PC-3 (cell line): Measurements from ENCODE around the gene SCAMP4. TPM values are rescaled to one million over a fixed set of nuclear protein-coding genes. Genes with fewer than 3 reads are reported as not detected.

Experiments
- ATAC-seq: fragments of 200-7000 bp; cut with Tn5 transposase; 2 replicates; pipeline ENCODE4 v1.9.1; 2020; ENCODE audit warnings: mild to moderate bottlenecking, moderate library complexity
- BruUV-seq: library from RNA; stranded (reverse); fragments of 400-500 nt; replicated peaks from 2 replicates; lab custom pipeline; 2021; lab: Mats Ljungman, UMichigan
- CTCF ChIA-PET: fragments of 300-600 bp; sonication (Branson Sonifier 250); formaldehyde crosslinking; loops from one replicate; lab custom pipeline; 2022; ENCODE audit warnings: antibody characterized with exemption; lab: Charles Lee
- POLR2A ChIA-PET: fragments of 300-600 bp; sonication (Branson Sonifier 250); formaldehyde crosslinking; loops from one replicate; lab custom pipeline; 2022; ENCODE audit warnings: antibody characterized with exemption; ENCODE audit not compliant: unreplicated experiment; lab: Charles Lee
- DNase-seq: peaks from one replicate; pipeline ENCODE4 v3.0.0-alpha.2; 2015
- H2AFZ ChIP-seq: fragments of 300-600 bp; sonication (generic); 2 replicates; pipeline ENCODE4 v1.6.0; 2016; ENCODE audit warnings: antibody characterized with exemption, low read length
- H3F3A ChIP-seq: fragments of 300-600 bp; sonication (generic); one replicate; pipeline ENCODE4 v1.6.0; 2017; ENCODE audit warnings: antibody characterized with exemption, low read length, control low read depth, mild to moderate bottlenecking; ENCODE audit not compliant: unreplicated experiment
- H3K27ac ChIP-seq: fragments of 300-600 bp; sonication (generic); 2 replicates; pipeline ENCODE4 v1.5.1; 2016; ENCODE audit warnings: mild to moderate bottlenecking, low read length
- H3K27me3 ChIP-seq: fragments of 300-600 bp; sonication (generic); 2 replicates; pipeline ENCODE4 v1.6.1; 2016; ENCODE audit warnings: low read length, mixed read lengths
- H3K36me3 ChIP-seq: fragments of 300-600 bp; sonication (generic); 2 replicates; pipeline ENCODE4 v1.6.1; 2016; ENCODE audit warnings: low read depth, mixed run types, low read length, mixed read lengths
- H3K4me1 ChIP-seq: fragments of 300-600 bp; sonication (generic); 2 replicates; pipeline ENCODE4 v1.5.1; 2016; ENCODE audit warnings: low read length; ENCODE audit not compliant: insufficient read depth
- H3K4me2 ChIP-seq: fragments of 300-600 bp; sonication (generic); 2 replicates; pipeline ENCODE4 v1.6.0; 2016; ENCODE audit warnings: low read length
- H3K4me3 ChIP-seq: fragments of 300-600 bp; sonication (generic); 2 replicates; pipeline ENCODE4 v1.5.1; 2016; ENCODE audit warnings: mild to moderate bottlenecking, low read length, mixed read lengths
- H3K79me2 ChIP-seq: fragments of 300-600 bp; sonication (generic); 2 replicates; pipeline ENCODE4 v1.6.1; 2017; ENCODE audit warnings: low read length, mixed read lengths
- H3K9ac ChIP-seq: fragments of 300-600 bp; sonication (generic); 2 replicates; pipeline ENCODE4 v1.6.0; 2016; ENCODE audit warnings: mild to moderate bottlenecking, low read length
- H3K9me2 ChIP-seq: fragments of 300-600 bp; sonication (generic); replicated peaks from 2 replicates; pipeline ENCODE4 v1.6.1; 2016; ENCODE audit warnings: mixed run types, low read length, mixed read lengths
- H3K9me3 ChIP-seq: fragments of 300-600 bp; sonication (generic); 2 replicates; pipeline ENCODE4 v1.6.1; 2016; ENCODE audit warnings: low read length, mixed read lengths
- H4K20me1 ChIP-seq: fragments of 300-600 bp; sonication (generic); 2 replicates; pipeline ENCODE4 v1.6.1; 2016; ENCODE audit warnings: low read length, mixed read lengths
- EZH2 ChIP-seq: fragments of 300-600 bp; sonication (generic); IDR thresholded peaks from one replicate; pipeline ENCODE4 v1.6.1; 2017; ENCODE audit warnings: antibody characterized with exemption, mild to moderate bottlenecking, low read length; ENCODE audit not compliant: unreplicated experiment
- EZH2phosphoT487 ChIP-seq: fragments of 300-600 bp; sonication (generic); IDR thresholded peaks from 2 replicates; pipeline ENCODE4 v1.6.1; 2018; ENCODE audit warnings: mild to moderate bottlenecking, antibody characterized with exemption, low read length, borderline replicate concordance
- intact Hi-C: fragments of 100-400 bp; cut with micrococcal nuclease; formaldehyde crosslinking; loops from 2 replicates; pipeline ENCODE4 v1.9.0; 2023
- total RNA-seq: library from RNA; depleted of rRNA; stranded (reverse); fragments of >200 nt; gene quantifications from 2 replicates; pipeline ENCODE4 v1.2.3, GENCODE V29; 2014
- TF ChIP-seq, protein P1 (sequence below): fragments of 300-600 bp; sonication (generic); conservative IDR thresholded peaks from 2 replicates; pipeline ENCODE4 v1.5.1; 2017; ENCODE audit warnings: antibody characterized with exemption, low read depth, mild to moderate bottlenecking, low read length

SCAMP4 gene
- total RNA-seq, 1 experiment from 2014 or later: 61.5 TPM

GRCh38 chr19:1910177-1910576, 5.0 kb downstream of the SCAMP4 start:
- Histone ChIP-seq H2AFZ (no peak overlapping the region), H3K27ac (no peak overlapping the region), H3K27me3 (no peaks in the 10 kb centered on the region), H3F3A (peaks cover 3% of the 10 kb centered on the region), H3K36me3 (no peaks in the 10 kb centered on the region), H3K79me2 (peaks cover 68% of the 10 kb centered on the region), H3K4me3 (no peak overlapping the region), H3K4me2 (no peak overlapping the region), H3K9me3 (no peaks in the 10 kb centered on the region), H3K4me1 (peaks cover 18% of the 10 kb centered on the region), H4K20me1 (no peaks in the 10 kb centered on the region), H3K9ac (no peak overlapping the region), H3K9me2 (no peaks in the 10 kb centered on the region)
- ChIA-PET POLR2A (no interaction called here), CTCF (no interaction called here)
- intact Hi-C loops: no loop called here
- no peak for ATAC-seq
- BruUV-seq: no TSS peak
- DNase-seq: no peak
- TF ChIP-seq EZH2phosphoT487 (no peak), EZH2 (no peak)
- TF ChIP-seq, protein P1, sequence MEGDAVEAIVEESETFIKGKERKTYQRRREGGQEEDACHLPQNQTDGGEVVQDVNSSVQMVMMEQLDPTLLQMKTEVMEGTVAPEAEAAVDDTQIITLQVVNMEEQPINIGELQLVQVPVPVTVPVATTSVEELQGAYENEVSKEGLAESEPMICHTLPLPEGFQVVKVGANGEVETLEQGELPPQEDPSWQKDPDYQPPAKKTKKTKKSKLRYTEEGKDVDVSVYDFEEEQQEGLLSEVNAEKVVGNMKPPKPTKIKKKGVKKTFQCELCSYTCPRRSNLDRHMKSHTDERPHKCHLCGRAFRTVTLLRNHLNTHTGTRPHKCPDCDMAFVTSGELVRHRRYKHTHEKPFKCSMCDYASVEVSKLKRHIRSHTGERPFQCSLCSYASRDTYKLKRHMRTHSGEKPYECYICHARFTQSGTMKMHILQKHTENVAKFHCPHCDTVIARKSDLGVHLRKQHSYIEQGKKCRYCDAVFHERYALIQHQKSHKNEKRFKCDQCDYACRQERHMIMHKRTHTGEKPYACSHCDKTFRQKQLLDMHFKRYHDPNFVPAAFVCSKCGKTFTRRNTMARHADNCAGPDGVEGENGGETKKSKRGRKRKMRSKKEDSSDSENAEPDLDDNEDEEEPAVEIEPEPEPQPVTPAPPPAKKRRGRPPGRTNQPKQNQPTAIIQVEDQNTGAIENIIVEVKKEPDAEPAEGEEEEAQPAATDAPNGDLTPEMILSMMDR: no peak

- no peaks in the 10 kb centered on the region for H3K9me3 ChIP-seq
- TF ChIP-seq, protein P1: no peak
- TF ChIP-seq EZH2phosphoT487: no peak
- TF ChIP-seq EZH2: no peak
- no peaks in the 10 kb centered on the region for H3K36me3 ChIP-seq
- ChIA-PET POLR2A (no interaction called here), CTCF (no interaction called here)
- H3K4me3 ChIP-seq: no peak overlapping the region
- no peaks in the 10 kb centered on the region for H4K20me1 ChIP-seq
- H3K27me3 ChIP-seq: no peaks in the 10 kb centered on the region
- peaks cover 18% of the 10 kb centered on the region for H3K4me1 ChIP-seq
- ATAC-seq (no peak), DNase-seq (no peak)
- peaks cover 63% of the 10 kb centered on the region for H3K79me2 ChIP-seq
- BruUV-seq: no TSS peak
- intact Hi-C loops: no loop called here
- H3F3A ChIP-seq: peaks cover 3% of the 10 kb centered on the region
- H3K9ac ChIP-seq: no peak overlapping the region
- no peaks in the 10 kb centered on the region for H3K9me2 ChIP-seq
- no peak overlapping the region for H3K27ac ChIP-seq
- no peak overlapping the region for H2AFZ ChIP-seq
- H3K4me2 ChIP-seq: no peak overlapping the region
Measured at GRCh38 chr19:1911098-1911497, 5.9 kb downstream of the SCAMP4 start.

DNA sequence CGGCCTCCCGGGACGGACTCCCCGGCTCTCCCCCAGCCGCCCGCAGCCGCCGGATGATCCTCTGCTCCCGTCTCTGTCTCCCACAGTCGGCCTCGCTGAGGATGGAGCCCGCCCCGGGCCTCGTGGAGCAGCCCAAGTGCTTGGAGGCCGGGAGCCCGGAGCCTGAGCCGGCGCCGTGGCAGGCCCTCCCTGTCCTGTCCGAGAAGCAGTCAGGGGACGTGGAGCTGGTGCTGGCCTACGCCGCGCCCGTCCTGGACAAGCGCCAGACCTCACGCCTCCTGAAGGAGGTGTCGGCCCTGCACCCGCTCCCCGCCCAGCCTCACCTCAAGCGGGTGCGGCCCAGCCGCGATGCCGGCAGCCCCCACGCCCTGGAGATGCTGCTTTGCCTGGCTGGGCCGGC, 6.8 kb downstream of the SCAMP4 start:
- Histone ChIP-seq H3F3A (peaks cover 3% of the 10 kb centered on the region), H3K9me3 (no peaks in the 10 kb centered on the region), H3K79me2 (peaks cover 58% of the 10 kb centered on the region), H4K20me1 (no peaks in the 10 kb centered on the region), H3K9ac (no peak overlapping the region), H2AFZ (no peak overlapping the region), H3K27ac (no peak overlapping the region), H3K36me3 (no peaks in the 10 kb centered on the region), H3K9me2 (no peaks in the 10 kb centered on the region), H3K27me3 (no peaks in the 10 kb centered on the region), H3K4me2 (no peak overlapping the region), H3K4me1 (peaks cover 17% of the 10 kb centered on the region), H3K4me3 (no peak overlapping the region)
- intact Hi-C loops: no loop called here
- no peak for TF ChIP-seq EZH2
- TF ChIP-seq, protein P1: no peak
- TF ChIP-seq EZH2phosphoT487: no peak
- ChIA-PET CTCF (no interaction called here), POLR2A (no interaction called here)
- BruUV-seq: no TSS peak
- DNase-seq (no peak), ATAC-seq (no peak)
